Nephron progenitor cell (in vitro differentiated cells): ENCODE results near the gene NT5DC3.

Source experiments
- DNase-seq: peaks from one replicate; pipeline ENCODE4 v3.0.0; 2021
- H3K27ac Mint-ChIP-seq: 2 replicates; pipeline ENCODE4 v1.8.0; 2021; ENCODE audit warnings: mild to moderate bottlenecking, moderate library complexity, mixed read lengths
- H3K27me3 Mint-ChIP-seq: 2 replicates; pipeline ENCODE4 v1.8.0; 2021; ENCODE audit warnings: mild to moderate bottlenecking, low read depth, mixed read lengths; ENCODE audit not compliant: poor library complexity
- H3K36me3 Mint-ChIP-seq: 2 replicates; pipeline ENCODE4 v1.8.0; 2021; ENCODE audit warnings: low read depth, mixed read lengths
- H3K4me1 Mint-ChIP-seq: 2 replicates; pipeline ENCODE4 v1.8.0; 2021; ENCODE audit warnings: mixed read lengths
- H3K4me3 Mint-ChIP-seq: 2 replicates; pipeline ENCODE4 v1.8.0; 2021; ENCODE audit warnings: mild to moderate bottlenecking, moderate library complexity, mixed read lengths
- H3K9me3 Mint-ChIP-seq: 2 replicates; pipeline ENCODE4 v1.8.0; 2021; ENCODE audit warnings: mild to moderate bottlenecking, moderate library complexity, mixed read lengths
- TF ChIP-seq, protein P1 (sequence below): fragments of 200-600 bp; sonication (generic); IDR thresholded peaks from 2 replicates; pipeline ENCODE4 v1.5.0; 2021; ENCODE audit warnings: antibody characterized with exemption

The NT5DC3 gene

DNA sequence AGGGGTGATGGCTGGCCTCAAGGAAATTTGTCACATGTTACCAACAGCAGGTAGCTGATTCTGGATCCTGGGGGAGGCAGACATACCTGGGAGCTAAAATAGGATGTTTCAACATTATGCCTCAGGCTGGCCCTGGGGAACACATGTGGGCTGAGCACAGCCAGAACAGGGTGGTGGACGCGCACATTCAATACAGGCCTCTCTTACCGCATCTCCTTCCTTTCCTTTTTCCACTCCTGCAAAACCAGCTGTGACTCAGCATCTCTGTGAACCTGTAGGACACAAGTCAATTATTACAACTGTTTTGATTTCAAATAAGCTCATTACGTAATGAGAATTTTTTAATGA is 61.0 kb downstream of the NT5DC3 start:
- no peaks in the 10 kb centered on the region for H3K9me3 Mint-ChIP-seq
- H3K36me3 Mint-ChIP-seq = peaks cover 62% of the 10 kb centered on the region
- peak overlapping the region; percentile 88 for H3K27ac Mint-ChIP-seq
- no peaks in the 10 kb centered on the region for H3K27me3 Mint-ChIP-seq
- H3K4me3 Mint-ChIP-seq = no peak overlapping the region
- DNase-seq = no peak
- H3K4me1 Mint-ChIP-seq = peaks cover 23% of the 10 kb centered on the region
- TF ChIP-seq, protein P1, sequence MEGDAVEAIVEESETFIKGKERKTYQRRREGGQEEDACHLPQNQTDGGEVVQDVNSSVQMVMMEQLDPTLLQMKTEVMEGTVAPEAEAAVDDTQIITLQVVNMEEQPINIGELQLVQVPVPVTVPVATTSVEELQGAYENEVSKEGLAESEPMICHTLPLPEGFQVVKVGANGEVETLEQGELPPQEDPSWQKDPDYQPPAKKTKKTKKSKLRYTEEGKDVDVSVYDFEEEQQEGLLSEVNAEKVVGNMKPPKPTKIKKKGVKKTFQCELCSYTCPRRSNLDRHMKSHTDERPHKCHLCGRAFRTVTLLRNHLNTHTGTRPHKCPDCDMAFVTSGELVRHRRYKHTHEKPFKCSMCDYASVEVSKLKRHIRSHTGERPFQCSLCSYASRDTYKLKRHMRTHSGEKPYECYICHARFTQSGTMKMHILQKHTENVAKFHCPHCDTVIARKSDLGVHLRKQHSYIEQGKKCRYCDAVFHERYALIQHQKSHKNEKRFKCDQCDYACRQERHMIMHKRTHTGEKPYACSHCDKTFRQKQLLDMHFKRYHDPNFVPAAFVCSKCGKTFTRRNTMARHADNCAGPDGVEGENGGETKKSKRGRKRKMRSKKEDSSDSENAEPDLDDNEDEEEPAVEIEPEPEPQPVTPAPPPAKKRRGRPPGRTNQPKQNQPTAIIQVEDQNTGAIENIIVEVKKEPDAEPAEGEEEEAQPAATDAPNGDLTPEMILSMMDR = no peak

DNA sequence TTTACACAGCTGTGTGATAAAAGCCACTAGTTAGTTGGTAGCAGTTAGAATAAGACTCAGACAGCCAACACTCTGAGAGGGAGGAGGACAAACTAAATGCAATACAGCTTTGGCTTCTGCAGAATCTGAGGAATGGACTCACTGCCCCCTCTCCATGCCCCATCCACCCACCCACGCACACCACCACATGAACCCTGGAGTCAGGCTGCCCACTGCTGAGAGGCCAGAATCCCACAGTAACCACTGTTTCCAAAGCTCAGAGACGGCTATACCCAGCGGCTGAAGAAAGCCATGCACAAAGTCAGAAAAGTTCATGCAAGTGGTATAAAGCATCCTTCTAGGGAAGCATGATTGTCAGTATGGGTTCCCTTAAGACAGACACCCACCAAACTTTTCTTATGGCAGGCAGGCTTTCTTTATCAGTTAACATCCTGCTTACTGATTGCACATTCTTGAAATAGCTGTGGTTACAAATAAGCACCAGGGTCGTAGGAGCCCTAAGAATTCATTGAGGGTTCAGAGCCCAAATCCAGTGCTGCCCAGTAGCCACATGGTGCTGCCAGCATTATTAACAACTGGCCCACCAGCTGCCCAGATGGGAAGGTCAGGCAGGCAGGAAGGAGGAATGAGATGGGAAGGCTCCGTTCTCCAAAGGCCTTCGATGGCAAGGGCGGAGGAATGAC is 61.5 kb downstream of the NT5DC3 start:
- Mint-ChIP-seq H3K27ac (peak overlapping the region; percentile 88), H3K4me3 (no peak overlapping the region), H3K27me3 (no peaks in the 10 kb centered on the region), H3K9me3 (no peaks in the 10 kb centered on the region), H3K36me3 (peaks cover 66% of the 10 kb centered on the region), H3K4me1 (peaks cover 23% of the 10 kb centered on the region)
- no peak for DNase-seq
- TF ChIP-seq, protein P1 = no peak

DNA sequence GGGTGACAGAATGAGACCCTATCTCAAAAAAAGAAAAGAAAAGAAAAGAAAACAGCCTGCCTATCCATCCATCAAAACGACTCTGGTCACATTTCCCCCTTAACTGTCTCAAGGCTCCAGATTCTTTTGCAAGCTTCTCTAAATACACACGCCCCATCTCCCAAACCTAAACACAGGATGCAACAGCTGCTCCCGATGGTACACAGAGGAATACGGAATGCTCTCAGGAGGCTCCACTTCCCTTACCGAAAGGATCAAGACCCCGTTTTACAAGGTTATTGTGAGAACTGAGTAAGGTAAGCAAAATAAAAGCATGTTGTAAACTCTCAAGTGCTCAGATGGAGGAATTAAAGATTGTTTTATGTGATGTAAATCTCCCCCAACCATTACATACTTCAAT is 62.3 kb downstream of the NT5DC3 start:
- TF ChIP-seq, protein P1 = no peak
- H3K36me3 Mint-ChIP-seq = peaks cover 61% of the 10 kb centered on the region
- no peak overlapping the region for H3K27ac Mint-ChIP-seq
- no peak overlapping the region for H3K4me3 Mint-ChIP-seq
- H3K9me3 Mint-ChIP-seq = no peaks in the 10 kb centered on the region
- no peaks in the 10 kb centered on the region for H3K27me3 Mint-ChIP-seq
- H3K4me1 Mint-ChIP-seq = peaks cover 24% of the 10 kb centered on the region
- DNase-seq = no peak

DNA sequence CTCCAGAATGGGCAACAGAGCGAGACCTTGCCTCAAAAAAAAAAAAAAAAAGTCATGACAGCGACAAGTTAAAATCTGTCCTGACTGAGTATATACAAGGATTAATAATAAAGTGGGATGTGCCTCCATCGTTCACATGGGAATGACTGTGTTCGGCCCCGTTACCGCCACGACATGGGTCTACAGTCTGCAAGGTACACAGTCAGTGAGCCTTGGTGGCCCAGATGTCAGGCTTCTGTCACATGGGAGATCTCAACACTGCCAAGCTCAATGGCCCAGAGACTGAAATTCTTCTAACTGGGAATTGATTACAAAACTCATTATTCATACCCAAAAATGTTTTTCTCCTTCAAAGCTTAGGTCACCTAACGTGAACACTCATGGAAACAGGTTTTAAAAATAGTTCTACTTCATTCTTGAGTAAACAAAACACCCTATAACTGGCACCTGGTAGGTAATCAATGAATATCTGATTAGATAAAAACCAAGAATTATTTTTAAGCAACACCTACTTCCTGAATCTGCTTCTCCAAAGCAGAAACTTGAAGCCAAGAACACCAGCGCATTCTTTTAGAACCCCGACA is 66.0 kb downstream of the NT5DC3 start:
- TF ChIP-seq, protein P1 = no peak
- no peak for DNase-seq
- Mint-ChIP-seq H3K27ac (no peak overlapping the region), H3K9me3 (no peaks in the 10 kb centered on the region), H3K27me3 (no peaks in the 10 kb centered on the region), H3K4me3 (no peak overlapping the region), H3K36me3 (peaks cover 47% of the 10 kb centered on the region), H3K4me1 (peaks cover 31% of the 10 kb centered on the region)

DNA sequence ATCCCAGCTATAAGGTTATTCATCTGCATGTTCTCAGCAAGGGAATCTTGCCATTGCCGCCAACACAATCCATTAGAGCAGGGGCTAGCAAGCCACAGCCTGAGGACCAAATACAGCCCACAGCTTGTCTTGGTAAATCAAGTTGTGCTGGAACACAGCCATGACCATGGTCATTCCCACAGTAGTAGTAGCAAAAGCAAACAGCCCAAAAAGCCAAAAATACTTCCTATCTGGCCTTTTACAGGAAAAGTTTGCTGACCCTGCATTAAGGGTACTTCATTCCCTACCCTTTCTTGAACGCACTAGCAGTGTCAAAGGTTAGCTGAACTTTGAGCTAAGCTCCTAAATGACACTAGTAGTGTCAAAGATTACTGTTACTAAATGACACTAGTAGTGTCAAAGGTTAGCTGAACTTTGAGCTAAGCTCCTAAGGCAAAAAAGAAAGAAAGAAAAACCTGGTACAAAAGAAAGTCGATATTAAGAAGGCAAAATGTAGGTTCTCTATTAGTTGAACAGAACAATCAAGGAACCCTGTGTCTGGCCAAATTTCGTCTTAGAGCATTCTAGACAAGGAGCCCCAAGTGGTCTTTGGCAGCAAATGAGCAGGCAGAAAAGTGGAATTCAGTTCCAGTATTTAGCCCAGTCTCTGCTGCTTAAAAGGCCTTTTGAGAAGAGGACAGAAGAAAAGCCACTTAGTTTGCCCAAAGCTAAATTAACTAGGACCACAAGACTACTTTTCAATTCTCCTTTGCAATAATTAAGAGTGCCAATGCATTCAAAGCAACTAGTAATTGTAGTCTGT is 67.7 kb downstream of the NT5DC3 start:
- Mint-ChIP-seq H3K4me3 (no peak overlapping the region), H3K27me3 (no peaks in the 10 kb centered on the region), H3K4me1 (peaks cover 30% of the 10 kb centered on the region), H3K36me3 (peaks cover 33% of the 10 kb centered on the region), H3K27ac (no peak overlapping the region), H3K9me3 (no peaks in the 10 kb centered on the region)
- TF ChIP-seq, protein P1 = no peak
- DNase-seq = no peak
